KMS-11 (cell line): Measurements from ENCODE around the gene OMG.

Experiments
- H2AFZ ChIP-seq: fragments of 200-600 bp; sonication (generic); 2 replicates; pipeline ENCODE4 v1.6.1; 2016; ENCODE audit warnings: antibody characterized with exemption, mixed run types, low read depth
- H3K27ac ChIP-seq: fragments of 200-600 bp; sonication (generic); 2 replicates; pipeline ENCODE4 v1.6.1; 2016; ENCODE audit warnings: mild to moderate bottlenecking, mixed run types
- H3K27me3 ChIP-seq: fragments of 200-600 bp; sonication (generic); 2 replicates; pipeline ENCODE4 v1.6.1; 2017; ENCODE audit warnings: mild to moderate bottlenecking, low read depth, mixed run types, moderate library complexity; ENCODE audit not compliant: insufficient read depth
- H3K36me3 ChIP-seq: fragments of 200-600 bp; sonication (generic); 2 replicates; pipeline ENCODE4 v1.6.1; 2017; ENCODE audit warnings: mild to moderate bottlenecking, mixed run types; ENCODE audit not compliant: insufficient read depth
- H3K4me1 ChIP-seq: fragments of 200-600 bp; sonication (generic); 2 replicates; pipeline ENCODE4 v1.6.1; 2016; ENCODE audit warnings: mild to moderate bottlenecking, low read depth, mixed run types; ENCODE audit not compliant: poor library complexity, severe bottlenecking
- H3K4me2 ChIP-seq: fragments of 200-600 bp; sonication (generic); 2 replicates; pipeline ENCODE4 v1.7.0; 2016; ENCODE audit warnings: mild to moderate bottlenecking, mixed run types
- H3K4me3 ChIP-seq: fragments of 200-600 bp; sonication (generic); IDR thresholded peaks from 2 replicates; pipeline ENCODE4 v1.6.1; 2017; ENCODE audit warnings: low read depth, low read length, mixed read lengths; ENCODE audit not compliant: insufficient read depth
- H3K79me2 ChIP-seq: fragments of 200-600 bp; sonication (generic); 2 replicates; pipeline ENCODE4 v1.6.1; 2016; ENCODE audit warnings: low read depth, mixed run types; ENCODE audit not compliant: insufficient read depth
- H3K9ac ChIP-seq: fragments of 200-600 bp; sonication (generic); 2 replicates; pipeline ENCODE4 v1.6.1; 2016; ENCODE audit warnings: mild to moderate bottlenecking, mixed run types
- H4K20me1 ChIP-seq: fragments of 200-600 bp; sonication (generic); 2 replicates; pipeline ENCODE4 v1.6.1; 2016; ENCODE audit warnings: mild to moderate bottlenecking, mixed run types; ENCODE audit not compliant: insufficient read depth
- CTCF ChIP-seq: fragments of 200-600 bp; sonication (generic); conservative IDR thresholded peaks from 2 replicates; pipeline ENCODE4 v1.6.1; 2017; ENCODE audit warnings: low read depth, mild to moderate bottlenecking, antibody characterized with exemption, low read length, moderate library complexity, mixed read lengths

OMG gene

GRCh38 chr17:31320791-31321190, 23.8 kb upstream of the OMG start:
- H3K27ac ChIP-seq: no peak overlapping the region
- no peak overlapping the region for H3K4me2 ChIP-seq
- no peak for TF ChIP-seq CTCF
- no peak overlapping the region for H3K4me3 ChIP-seq
- H3K79me2 ChIP-seq: no peaks in the 10 kb centered on the region
- no peaks in the 10 kb centered on the region for H3K36me3 ChIP-seq
- no peaks in the 10 kb centered on the region for H4K20me1 ChIP-seq
- no peak overlapping the region for H2AFZ ChIP-seq
- H3K27me3 ChIP-seq: no peaks in the 10 kb centered on the region
- no peak overlapping the region for H3K9ac ChIP-seq
- peaks cover 9% of the 10 kb centered on the region for H3K4me1 ChIP-seq

DNA sequence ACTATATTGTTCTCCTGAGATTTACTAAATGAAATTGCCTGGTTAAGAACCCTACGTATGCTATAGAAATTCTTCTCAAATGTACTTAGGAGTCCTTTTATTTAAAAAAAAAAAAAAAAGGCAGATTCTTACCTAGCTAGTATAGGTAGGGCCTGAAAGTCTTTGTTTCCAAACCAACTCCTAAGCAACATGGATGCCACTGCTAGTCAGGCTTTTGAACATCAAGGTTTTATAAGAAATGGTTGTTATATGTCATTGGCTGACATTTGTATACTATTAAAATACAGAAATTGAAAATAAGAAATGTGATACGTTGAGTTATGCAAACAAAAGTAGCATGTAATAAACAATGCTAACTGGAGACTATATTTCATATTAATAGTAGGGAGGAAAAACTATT, 23.2 kb upstream of the OMG start:
- Histone ChIP-seq H3K36me3 (no peaks in the 10 kb centered on the region), H2AFZ (no peak overlapping the region), H3K9ac (no peak overlapping the region), H3K79me2 (no peaks in the 10 kb centered on the region), H4K20me1 (no peaks in the 10 kb centered on the region), H3K4me2 (no peak overlapping the region), H3K4me1 (peaks cover 9% of the 10 kb centered on the region), H3K4me3 (no peak overlapping the region), H3K27me3 (no peaks in the 10 kb centered on the region), H3K27ac (no peak overlapping the region)
- no peak for TF ChIP-seq CTCF

GRCh38 chr17:31318851-31319661, 22.0 kb upstream of the OMG start:
- H3K27ac ChIP-seq: peak overlapping the region; percentile 12
- no peak overlapping the region; the same call in 1 of the 2 replicates for H3K9ac ChIP-seq
- H4K20me1 ChIP-seq: no peaks in the 10 kb centered on the region
- no peak overlapping the region for H3K4me3 ChIP-seq
- no peak overlapping the region for H3K4me2 ChIP-seq
- H3K79me2 ChIP-seq: no peaks in the 10 kb centered on the region
- no peaks in the 10 kb centered on the region for H3K27me3 ChIP-seq
- no peaks in the 10 kb centered on the region for H3K36me3 ChIP-seq
- H3K4me1 ChIP-seq: peaks cover 9% of the 10 kb centered on the region
- no peak overlapping the region for H2AFZ ChIP-seq
- no peak for TF ChIP-seq CTCF

DNA sequence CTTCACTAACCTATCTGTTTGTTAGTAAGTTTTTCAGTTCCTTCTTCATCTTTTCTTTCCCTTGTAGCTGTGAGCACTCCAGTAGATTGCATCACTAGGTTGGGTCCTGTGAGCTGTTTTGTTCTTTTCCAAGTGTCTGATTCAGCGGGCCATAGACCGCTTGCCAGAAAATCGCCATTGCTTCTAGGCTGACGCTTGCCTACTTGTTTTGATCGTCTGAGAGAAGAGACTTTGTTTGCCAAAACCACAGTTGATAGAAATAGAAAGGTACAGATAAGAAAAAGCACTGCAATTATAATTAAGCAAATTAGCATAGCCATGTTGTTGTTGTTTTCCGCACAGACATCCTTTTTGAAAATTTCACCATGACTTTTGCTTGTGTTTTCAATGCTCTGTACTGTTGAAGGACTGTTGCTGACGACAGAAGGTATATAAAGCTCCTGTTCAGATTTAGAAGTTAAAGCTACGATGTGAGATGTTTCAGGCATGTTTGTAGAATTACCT, 21.3 kb upstream of the OMG start:
- Histone ChIP-seq H3K4me2 (no peak overlapping the region; the same call in 1 of the 2 replicates), H3K27ac (peak overlapping the region; percentile 12), H3K9ac (no peak overlapping the region; the same call in 1 of the 2 replicates), H3K27me3 (no peaks in the 10 kb centered on the region), H3K4me3 (no peak overlapping the region), H3K36me3 (no peaks in the 10 kb centered on the region), H3K4me1 (peaks cover 5% of the 10 kb centered on the region), H4K20me1 (no peaks in the 10 kb centered on the region), H3K79me2 (no peaks in the 10 kb centered on the region), H2AFZ (no peak overlapping the region)
- TF ChIP-seq CTCF: no peak
